GM18499 (cell line): ENCODE data around the gene RAP2B.
"Not testable (repeated sequence)": the region's sequence is repeated elsewhere in the genome, so short reads cannot be mapped to it uniquely, and the experiment has no call there.

Source experiments
- ATAC-seq: cut with Tn5 transposase; IDR thresholded peaks from one replicate; pipeline ENCODE4 v1.9.1; 2021; ENCODE audit warnings: moderate number of reproducible peaks; ENCODE audit not compliant: insufficient read depth, unreplicated experiment

The RAP2B gene

GRCh38 chr3:153161714-153162512, at the start of gene RAP2B:
TSS of gene RAP2B (plus strand) at chr3:153162226. CDS start at chr3:153162694, 468 bp downstream.
- peak; percentile 15 for ATAC-seq

- ATAC-seq: no peak
These were observed 48.5 kb upstream of the RAP2B start for GRCh38 chr3:153113541-153113940.

DNA sequence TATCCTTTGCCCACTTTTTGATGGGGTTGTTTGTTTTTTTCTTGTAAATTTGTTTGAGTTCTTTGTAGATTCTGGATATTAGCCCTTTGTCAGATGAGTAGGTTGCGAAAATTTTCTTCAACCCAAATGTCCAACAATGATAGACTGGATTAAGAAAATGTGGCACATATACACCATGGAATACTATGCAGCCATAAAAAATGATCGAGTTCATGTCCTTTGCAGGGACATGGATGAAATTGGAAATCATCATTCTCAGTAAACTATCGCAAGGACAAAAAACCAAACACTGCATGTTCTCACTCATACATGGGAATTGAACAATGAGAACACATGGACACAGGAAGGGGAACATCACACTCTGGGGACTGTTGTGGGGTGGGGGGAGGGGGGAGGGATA, 47.8 kb upstream of the RAP2B start:
- not testable (repeated sequence) for ATAC-seq

DNA sequence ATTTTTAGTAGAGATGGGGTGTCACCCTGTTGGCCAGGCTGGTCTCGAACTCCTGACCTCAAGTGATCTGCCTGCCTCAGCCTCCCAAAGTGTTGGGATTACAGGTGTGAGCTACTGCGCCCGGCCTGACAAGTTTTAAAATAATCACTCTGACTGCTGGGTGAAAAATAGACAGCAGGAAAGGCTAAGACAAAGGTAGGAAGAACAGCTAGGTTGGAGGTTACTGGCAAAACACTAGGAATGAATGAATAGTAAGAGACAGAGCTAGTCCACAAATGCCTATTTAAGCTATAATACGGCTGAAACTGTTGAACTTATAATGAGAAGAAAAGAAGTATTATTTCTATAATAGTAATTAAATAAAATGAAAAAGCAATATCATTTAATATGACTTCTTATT, 46.7 kb upstream of the RAP2B start:
- ATAC-seq: no peak

DNA sequence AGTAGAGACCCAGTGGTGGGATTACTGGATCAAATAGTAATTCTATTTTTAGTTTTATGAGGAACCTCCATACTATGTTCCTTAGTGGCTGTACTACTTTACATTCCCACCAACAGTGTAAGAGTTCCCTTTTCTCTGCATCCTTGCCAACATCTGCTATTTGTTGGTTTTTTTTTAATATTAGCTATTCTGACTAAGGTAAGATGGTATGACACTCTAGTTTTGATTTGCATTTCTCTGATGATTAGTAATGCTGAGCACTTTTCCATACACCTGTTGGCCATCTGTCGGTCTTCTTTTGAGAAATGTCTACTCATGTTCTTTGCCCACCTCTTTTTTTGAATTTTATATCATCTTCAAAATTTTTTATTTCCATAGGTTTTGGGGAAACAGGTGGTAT, 34.2 kb upstream of the RAP2B start:
- ATAC-seq: no peak

GRCh38 chr3:153129426-153129825, 32.6 kb upstream of the RAP2B start:
- ATAC-seq: no peak

- ATAC-seq: no peak
These were observed 32.2 kb upstream of the RAP2B start for GRCh38 chr3:153129866-153130265.

DNA sequence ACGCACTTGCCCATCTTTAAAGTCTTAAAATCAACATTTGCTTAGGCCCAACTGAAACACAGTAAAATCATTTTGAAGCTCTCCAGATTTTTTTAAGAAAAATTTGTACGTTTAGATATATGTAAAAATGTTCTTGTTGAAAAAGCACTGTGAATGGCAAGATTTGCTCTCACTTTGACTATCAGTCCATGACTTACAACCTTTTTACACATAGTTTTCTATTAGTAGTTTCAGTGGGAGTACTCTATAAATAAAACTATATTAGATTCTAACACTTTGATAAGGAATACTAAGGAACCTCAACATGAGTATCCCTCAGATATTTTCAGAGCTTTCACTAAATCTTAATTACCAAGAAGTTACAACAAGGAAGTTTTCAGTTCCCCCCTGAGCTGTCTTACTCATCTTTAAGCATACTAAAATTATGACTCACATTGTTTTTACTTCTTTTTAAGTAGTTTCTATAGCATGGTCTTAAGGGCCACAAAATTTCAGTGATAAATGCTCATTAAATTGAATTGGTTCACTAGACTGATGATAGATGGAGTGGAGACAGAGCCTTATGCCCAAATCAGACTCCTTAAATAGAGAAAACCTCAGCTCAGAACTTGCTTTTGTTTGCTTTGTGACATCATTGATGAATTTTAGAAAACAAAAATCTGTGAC, 31.6 kb upstream of the RAP2B start:
- peak; percentile 97 for ATAC-seq

DNA sequence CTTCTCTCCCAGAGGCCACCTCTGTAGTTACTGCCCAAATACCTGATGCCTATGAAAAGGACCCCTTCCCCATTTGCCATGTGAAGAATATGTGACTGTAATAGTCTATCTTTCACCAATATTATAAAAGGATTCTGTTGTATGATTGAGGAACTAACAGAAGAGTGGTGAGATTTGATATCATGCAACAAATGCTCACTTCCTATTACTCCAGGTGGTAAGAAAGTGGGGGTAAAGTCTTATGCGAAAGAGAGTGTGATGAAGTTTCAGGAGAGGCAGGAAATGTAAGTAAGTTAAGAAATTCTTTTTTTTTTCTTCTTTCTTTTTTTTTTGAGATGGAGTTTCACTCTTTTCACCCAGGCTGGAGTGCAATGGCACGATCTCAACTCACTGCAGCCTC, 24.4 kb upstream of the RAP2B start:
- no peak for ATAC-seq

- ATAC-seq: peak; percentile 66
These were observed 23.5 kb upstream of the RAP2B start for GRCh38 chr3:153138276-153139210.

GRCh38 chr3:153142961-153143360, 19.1 kb upstream of the RAP2B start:
- no peak for ATAC-seq

DNA sequence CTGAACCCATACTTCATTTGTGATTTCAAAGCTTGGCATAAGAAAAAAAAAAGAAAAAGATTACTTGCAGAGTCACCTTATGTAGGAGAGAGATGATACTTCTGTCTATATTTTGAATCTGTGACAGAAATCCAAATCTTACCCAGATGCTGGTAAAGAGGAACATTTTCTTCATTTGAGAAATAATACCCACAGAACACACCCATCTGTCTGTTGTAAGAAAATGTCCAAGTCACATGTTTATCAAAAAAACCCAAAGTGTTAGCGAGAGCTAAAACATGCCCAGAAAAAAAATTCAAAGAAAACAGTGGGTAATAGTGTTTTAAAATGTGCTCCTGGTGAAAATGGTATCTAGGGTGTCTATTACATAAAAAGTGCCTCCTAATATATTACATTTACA, 18.0 kb upstream of the RAP2B start:
- ATAC-seq: no peak

DNA sequence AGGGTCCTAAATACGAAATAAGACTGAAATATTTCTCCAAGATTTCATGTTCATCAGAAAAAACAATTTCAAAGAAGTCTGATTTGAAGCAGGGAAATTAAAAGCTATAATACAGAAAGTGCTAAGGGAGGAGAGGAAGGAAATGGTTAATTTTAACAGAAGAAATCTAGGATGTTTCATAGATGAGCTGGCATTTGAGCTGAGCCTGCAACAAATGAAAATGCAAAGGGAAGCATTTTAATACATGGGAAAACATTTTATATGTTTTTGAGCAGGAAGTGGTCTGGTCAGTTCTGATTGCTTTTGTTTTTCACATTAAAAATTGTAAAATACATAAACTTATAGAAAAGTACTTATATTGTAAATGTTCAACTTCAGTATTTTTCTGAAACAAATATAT, 17.2 kb upstream of the RAP2B start:
- ATAC-seq: no peak

DNA sequence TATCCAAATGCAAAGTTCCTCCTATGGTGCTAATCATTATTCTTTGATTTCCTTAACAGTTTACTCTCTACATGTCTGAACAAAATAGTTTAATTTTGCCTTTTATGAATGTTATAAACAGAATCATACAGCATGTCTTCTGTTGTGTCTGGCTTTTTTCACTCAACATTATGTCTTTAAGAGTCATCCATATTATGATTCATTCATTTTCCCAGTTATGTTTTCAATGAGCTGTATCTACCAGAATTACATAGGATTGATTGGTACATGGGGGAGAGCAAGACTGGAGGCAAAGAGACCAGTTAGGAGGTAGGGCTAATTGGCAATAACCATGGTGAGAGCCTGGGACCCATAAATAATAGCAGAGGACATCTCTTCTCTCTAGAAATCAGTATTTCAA, 16.6 kb upstream of the RAP2B start:
- no peak for ATAC-seq

DNA sequence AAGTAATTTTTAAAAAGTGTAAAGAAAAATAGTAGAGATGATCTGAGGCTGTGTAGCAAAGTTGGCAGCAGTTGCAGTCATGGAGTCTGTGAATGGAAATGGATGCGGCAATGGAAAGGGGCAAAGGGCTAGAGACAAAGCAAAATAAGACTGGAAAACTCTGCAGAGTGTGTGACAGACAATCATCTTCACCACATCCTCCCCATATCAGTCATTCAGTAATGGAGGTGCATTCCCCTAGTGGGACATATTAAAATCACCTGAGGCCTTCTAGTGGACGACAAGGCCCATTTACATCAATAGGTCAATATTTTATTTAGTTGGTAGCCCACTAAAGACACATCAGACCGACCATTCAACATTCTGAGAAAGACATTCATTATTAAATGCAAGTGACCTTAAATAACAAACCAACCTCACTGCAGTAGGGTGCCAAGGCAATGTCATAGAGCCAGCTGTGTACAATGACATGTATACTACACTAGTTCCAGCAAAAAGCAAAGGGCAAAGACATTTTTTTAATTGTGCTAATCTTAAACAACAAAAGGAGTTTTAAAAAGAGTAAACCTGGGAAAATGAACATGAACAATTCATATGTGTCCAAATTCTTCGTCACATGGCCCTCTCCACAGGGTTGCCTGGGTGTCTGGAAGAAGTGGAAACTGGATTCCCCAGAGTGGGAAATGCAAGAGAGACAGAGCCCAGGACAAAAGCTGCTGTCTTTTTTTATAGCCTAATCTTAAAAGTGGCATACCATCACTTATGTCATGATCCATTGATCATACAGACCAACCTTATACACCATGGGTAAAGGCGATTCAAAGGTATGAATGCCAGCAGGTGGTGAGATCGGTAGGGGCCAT, 15.6 kb upstream of the RAP2B start:
- ATAC-seq: no peak

DNA sequence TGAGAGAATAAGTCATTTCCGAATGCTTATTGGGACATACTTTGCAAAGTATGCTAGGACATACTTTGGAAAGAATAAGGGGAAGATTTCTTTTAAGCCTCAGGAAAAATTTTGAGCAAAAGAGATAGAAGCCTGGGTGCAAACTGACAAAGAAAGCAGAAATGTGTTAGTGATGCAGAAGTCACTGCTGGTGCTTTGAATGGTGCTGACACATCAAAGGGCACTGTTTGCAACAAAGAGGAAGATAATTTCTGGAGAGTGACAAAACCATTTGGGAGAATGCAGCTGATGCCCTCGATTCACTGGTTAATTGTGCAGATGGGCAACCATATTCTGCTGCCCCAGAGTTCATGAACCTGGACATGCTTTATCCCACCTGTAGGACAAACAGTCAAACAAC, 11.0 kb upstream of the RAP2B start:
- ATAC-seq: no peak

- ATAC-seq: not testable (repeated sequence)
These were observed 6.2 kb upstream of the RAP2B start for GRCh38 chr3:153155786-153156185.

DNA sequence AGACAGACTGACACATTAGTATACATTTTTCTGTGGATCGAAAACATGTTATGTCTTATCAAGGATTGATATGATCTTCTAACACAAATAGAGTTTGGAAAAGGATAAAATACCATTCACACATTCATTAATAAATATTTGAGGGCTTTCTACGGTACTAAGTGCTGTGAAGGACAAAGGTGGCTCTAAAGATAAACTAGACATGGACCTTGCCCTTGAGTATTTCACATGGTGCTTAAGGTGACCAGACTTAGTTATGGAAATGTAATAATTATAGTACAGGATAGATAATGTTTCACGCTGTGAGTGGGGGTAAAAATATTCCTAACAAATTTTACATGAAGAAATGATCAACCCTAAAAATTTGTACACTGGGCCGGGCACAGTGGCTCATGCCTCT, 3.8 kb upstream of the RAP2B start:
- ATAC-seq: no peak

DNA sequence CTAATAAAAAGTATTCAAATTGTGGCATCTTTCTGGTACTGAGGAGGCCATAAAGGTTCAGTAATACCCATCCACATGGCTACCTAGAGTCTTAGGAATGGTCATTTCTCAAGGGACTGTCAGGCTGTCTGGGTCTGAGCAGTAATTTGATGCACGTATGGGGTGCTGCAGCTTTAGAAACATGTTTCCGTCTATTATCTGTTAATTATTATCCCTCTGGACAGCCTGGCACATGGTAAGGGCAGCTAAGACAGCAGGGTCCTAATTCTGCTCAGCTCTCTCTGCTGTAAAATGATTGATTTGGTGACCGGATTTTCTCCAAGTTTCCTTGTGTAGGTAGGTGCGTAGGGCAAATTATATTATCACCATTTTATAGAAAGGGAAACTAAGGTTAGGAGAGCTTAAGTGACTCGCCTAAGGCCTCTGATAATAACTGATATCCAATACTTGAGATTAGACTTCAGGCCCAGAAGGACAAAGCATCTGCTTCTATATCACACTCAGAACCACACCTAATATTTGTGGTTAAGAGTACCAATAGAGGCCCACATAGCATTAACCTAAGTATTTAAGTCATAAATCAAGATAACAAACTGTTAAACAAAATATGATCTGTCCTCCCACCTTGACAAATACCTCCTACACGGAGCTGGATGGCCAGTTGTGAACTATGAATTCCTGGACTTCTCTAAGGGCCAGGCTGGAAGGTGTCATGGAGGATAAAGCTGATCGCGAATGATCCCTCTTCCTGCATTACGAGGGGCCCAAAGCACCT, 2.9 kb upstream of the RAP2B start:
- ATAC-seq: no peak
